Measurements from ENCODE around the gene RAB11B. TPM values are rescaled to one million over a fixed set of nuclear protein-coding genes. Genes with fewer than 3 reads are reported as not detected.
"Not testable (repeated sequence)": the region's sequence is repeated elsewhere in the genome, so short reads cannot be mapped to it uniquely, and the experiment has no call there.

The RAB11B gene
- total RNA-seq, 1 donor from 2014 or later: 114 TPM

GRCh38 chr19:8385103-8385502 lies 5.1 kb upstream of the RAB11B start:
- DNase-seq; ATAC-seq; H3K36me3 ChIP-seq; H3K9me3 ChIP-seq; H3K4me3 ChIP-seq; intact Hi-C loops (cut with DNase I); H3K27me3 ChIP-seq: not testable (repeated sequence)
- peaks cover 14% of the 10 kb centered on the region for H3K4me1 ChIP-seq
- peak overlapping the region; percentile 17 for H3K27ac ChIP-seq

GRCh38 chr19:8385566-8385965 lies 4.6 kb upstream of the RAB11B start:
- H3K27me3 ChIP-seq; ATAC-seq; intact Hi-C loops (cut with DNase I); H3K9me3 ChIP-seq; H3K36me3 ChIP-seq; H3K4me3 ChIP-seq; DNase-seq: not testable (repeated sequence)
- H3K27ac ChIP-seq: peak overlapping the region; percentile 17
- peaks cover 14% of the 10 kb centered on the region for H3K4me1 ChIP-seq

GRCh38 chr19:8386419-8386818 lies 3.7 kb upstream of the RAB11B start:
- H3K4me1 ChIP-seq: peaks cover 20% of the 10 kb centered on the region
- H3K9me3 ChIP-seq; ATAC-seq; intact Hi-C loops (cut with DNase I); H3K27ac ChIP-seq; DNase-seq; H3K27me3 ChIP-seq; H3K4me3 ChIP-seq; H3K36me3 ChIP-seq: not testable (repeated sequence)

- TF ChIP-seq CTCF (IDR thresholded peaks at IDR 0.05): no peak
- no peak overlapping the region for H3K27ac ChIP-seq
- peaks cover 26% of the 10 kb centered on the region for H3K4me1 ChIP-seq
- ATAC-seq: no peak
- no peak overlapping the region for H3K4me3 ChIP-seq
- no peaks in the 10 kb centered on the region for H3K27me3 ChIP-seq
- no peak for DNase-seq
- H3K9me3 ChIP-seq: no peaks in the 10 kb centered on the region
- intact Hi-C loops (cut with DNase I): no loop called here
- no peaks in the 10 kb centered on the region for H3K36me3 ChIP-seq
These were observed 3.2 kb upstream of the RAB11B start for GRCh38 chr19:8386990-8387389.

- TF ChIP-seq CTCF (IDR thresholded peaks at IDR 0.05): no peak
- intact Hi-C loops (cut with DNase I): no loop called here
- Histone ChIP-seq H3K9me3 (no peaks in the 10 kb centered on the region), H3K4me1 (peaks cover 36% of the 10 kb centered on the region), H3K4me3 (no peak overlapping the region), H3K27me3 (no peaks in the 10 kb centered on the region), H3K27ac (no peak overlapping the region), H3K36me3 (no peaks in the 10 kb centered on the region)
- DNase-seq (no peak), ATAC-seq (no peak)
These were observed 2.2 kb upstream of the RAB11B start for GRCh38 chr19:8387688-8388611.

- TF ChIP-seq CTCF (IDR thresholded peaks at IDR 0.05): no peak
- DNase-seq (no peak), ATAC-seq (no peak)
- Histone ChIP-seq H3K27me3 (no peaks in the 10 kb centered on the region), H3K4me3 (no peak overlapping the region), H3K36me3 (no peaks in the 10 kb centered on the region), H3K4me1 (peaks cover 42% of the 10 kb centered on the region), H3K9me3 (no peaks in the 10 kb centered on the region), H3K27ac (no peak overlapping the region)
- intact Hi-C loops (cut with DNase I): no loop called here
These were observed 1.6 kb upstream of the RAB11B start for GRCh38 chr19:8388612-8388958.

GRCh38 chr19:8390617-8390981 lies 439 bp downstream of the RAB11B start:
- Histone ChIP-seq H3K27ac (peak overlapping the region; percentile 100), H3K4me1 (peaks cover 56% of the 10 kb centered on the region), H3K4me3 (peak overlapping the region; percentile 83), H3K9me3 (no peaks in the 10 kb centered on the region), H3K36me3 (no peaks in the 10 kb centered on the region), H3K27me3 (no peaks in the 10 kb centered on the region)
- ATAC-seq: peak; percentile 88
- intact Hi-C loops (cut with DNase I): no loop called here
- TF ChIP-seq CTCF (IDR thresholded peaks at IDR 0.05): no peak
- peak; percentile 98 for DNase-seq
